Panc1 (cell line): ENCODE data around the gene ZC3H8. TPM values are rescaled to one million over a fixed set of nuclear protein-coding genes. Genes with fewer than 3 reads are reported as not detected.

ENCODE experiments used
- ATAC-seq: fragments of 200-7000 bp; cut with Tn5 transposase; 2 replicates; pipeline ENCODE4 v1.9.1; 2020; ENCODE audit warnings: mild to moderate bottlenecking, moderate library complexity
- BruUV-seq: library from RNA; stranded (reverse); fragments of 400-500 nt; replicated peaks from 2 replicates; lab custom pipeline; 2021; lab: Mats Ljungman, UMichigan
- CTCF ChIA-PET: fragments of 300-600 bp; sonication (Branson Sonifier 250); formaldehyde crosslinking; loops from one replicate; lab custom pipeline; 2022; ENCODE audit warnings: antibody characterized with exemption; lab: Charles Lee
- POLR2A ChIA-PET: fragments of 300-600 bp; sonication (Branson Sonifier 250); formaldehyde crosslinking; loops from one replicate; lab custom pipeline; 2022; ENCODE audit warnings: antibody characterized with exemption; lab: Charles Lee
- DNase-seq: peaks from one replicate; pipeline ENCODE4 v3.0.0-alpha.2; 2010; ENCODE audit warnings: low read depth, low spot score
- H3K27ac ChIP-seq: 2 replicates; pipeline ENCODE4 v1.5.1; 2011; ENCODE audit warnings: mild to moderate bottlenecking, low read length, inconsistent platforms
- H3K27me3 ChIP-seq: fragments of 200-500 bp; sonication (Bioruptor generic); 2 replicates; pipeline ENCODE4 v1.6.0; 2014; ENCODE audit warnings: low read length, inconsistent platforms; ENCODE audit not compliant: control insufficient read depth, insufficient read depth
- H3K36me3 ChIP-seq: fragments of 200-500 bp; sonication (Bioruptor generic); 2 replicates; pipeline ENCODE4 v1.5.1; 2014; ENCODE audit warnings: inconsistent platforms, mild to moderate bottlenecking, low read length, moderate library complexity; ENCODE audit not compliant: control insufficient read depth, insufficient read depth
- H3K4me1 ChIP-seq: 2 replicates; pipeline ENCODE4 v1.5.1; 2011; ENCODE audit warnings: inconsistent platforms, mild to moderate bottlenecking, low read length, moderate library complexity; ENCODE audit not compliant: control insufficient read depth, insufficient read depth
- H3K4me3 ChIP-seq, 2 experiments: 2 replicates each; pipeline ENCODE4 v1.5.1; 2011 to 2012; ENCODE audit warnings: low read depth in 2 of 2, low read length in 2 of 2, mild to moderate bottlenecking in 2 of 2, inconsistent platforms in 1 of 2, moderate library complexity in 1 of 2
- H3K9me3 ChIP-seq: fragments of 200-500 bp; sonication (Bioruptor generic); 2 replicates; pipeline ENCODE4 v1.5.1; 2014; ENCODE audit warnings: low read depth, mild to moderate bottlenecking, inconsistent platforms, low read length, moderate library complexity; ENCODE audit not compliant: control insufficient read depth, insufficient read depth
- POLR2AphosphoS5 ChIP-seq: IDR thresholded peaks from 2 replicates; pipeline ENCODE4 v1.6.1; 2012; ENCODE audit warnings: mild to moderate bottlenecking, low read depth, low read length, moderate library complexity
- SIN3A ChIP-seq: IDR thresholded peaks from 2 replicates; pipeline ENCODE4 v1.6.1; 2012; ENCODE audit warnings: low read depth, mild to moderate bottlenecking, low read length, moderate library complexity, borderline replicate concordance; ENCODE audit not compliant: insufficient read depth
- TCF7L2 ChIP-seq: IDR thresholded peaks from 2 replicates; pipeline ENCODE4 v1.6.1; 2011; ENCODE audit warnings: mild to moderate bottlenecking, low read depth, low read length, inconsistent platforms
- in situ Hi-C: cut with HindIII; loops from 2 replicates; pipeline ENCODE4 v1.10.0; 2016; ENCODE audit warnings: low sequenced_read_pairs, low pct_unique_long_range_greater_than_20kb
- intact Hi-C: fragments of 100-400 bp; cut with micrococcal nuclease; formaldehyde crosslinking; loops from one replicate; pipeline ENCODE4 v1.10.0; 2022; ENCODE audit not compliant: unreplicated experiment
- total RNA-seq: library from RNA; stranded (reverse); gene quantifications from one replicate; pipeline ENCODE4 v1.2.1, GENCODE V29; 2021; ENCODE audit not compliant: unreplicated experiment
- TF ChIP-seq, protein P1 (sequence below): fragments of 450-650 bp; IDR thresholded peaks from 2 replicates; pipeline ENCODE4 v1.5.1; 2017; ENCODE audit warnings: mild to moderate bottlenecking
- TF ChIP-seq, protein P2 (sequence below), 2 experiments: IDR thresholded peaks; 2 replicates each; pipeline ENCODE4 v1.6.1; 2011 to 2012; ENCODE audit warnings: low read depth in 2 of 2, control low read depth in 1 of 2, low read length in 1 of 2, mild to moderate bottlenecking in 1 of 2, moderate library complexity in 1 of 2; ENCODE audit not compliant: insufficient read depth in 1 of 2

ZC3H8 gene
- total RNA-seq, 1 experiment from 2014 or later = 4.4 TPM

DNA sequence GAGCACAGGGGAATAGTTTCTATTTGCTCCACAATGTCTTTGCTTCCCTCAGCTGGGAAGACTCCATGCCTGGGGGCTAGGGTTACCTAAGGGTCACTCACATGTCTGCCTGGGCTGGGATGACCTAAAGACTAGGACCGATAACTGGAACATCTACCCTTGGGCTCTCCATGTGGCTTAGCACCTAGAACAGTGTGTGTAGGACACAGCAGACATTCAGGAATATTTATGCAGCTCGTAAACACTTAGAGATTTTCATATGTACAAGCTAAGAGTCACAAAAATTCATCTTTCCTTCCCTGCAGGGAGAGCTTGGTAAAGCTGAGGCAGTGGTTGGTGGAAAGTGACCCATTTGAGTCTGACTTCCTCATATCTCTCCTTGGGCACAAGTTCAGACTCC, 60.8 kb downstream of the ZC3H8 start:
- H3K27ac ChIP-seq = no peak overlapping the region
- no TSS peak for BruUV-seq
- no peaks in the 10 kb centered on the region; the same call in 1 of the 2 replicates for H3K27me3 ChIP-seq
- H3K36me3 ChIP-seq = no peaks in the 10 kb centered on the region
- TF ChIP-seq, protein P1, sequence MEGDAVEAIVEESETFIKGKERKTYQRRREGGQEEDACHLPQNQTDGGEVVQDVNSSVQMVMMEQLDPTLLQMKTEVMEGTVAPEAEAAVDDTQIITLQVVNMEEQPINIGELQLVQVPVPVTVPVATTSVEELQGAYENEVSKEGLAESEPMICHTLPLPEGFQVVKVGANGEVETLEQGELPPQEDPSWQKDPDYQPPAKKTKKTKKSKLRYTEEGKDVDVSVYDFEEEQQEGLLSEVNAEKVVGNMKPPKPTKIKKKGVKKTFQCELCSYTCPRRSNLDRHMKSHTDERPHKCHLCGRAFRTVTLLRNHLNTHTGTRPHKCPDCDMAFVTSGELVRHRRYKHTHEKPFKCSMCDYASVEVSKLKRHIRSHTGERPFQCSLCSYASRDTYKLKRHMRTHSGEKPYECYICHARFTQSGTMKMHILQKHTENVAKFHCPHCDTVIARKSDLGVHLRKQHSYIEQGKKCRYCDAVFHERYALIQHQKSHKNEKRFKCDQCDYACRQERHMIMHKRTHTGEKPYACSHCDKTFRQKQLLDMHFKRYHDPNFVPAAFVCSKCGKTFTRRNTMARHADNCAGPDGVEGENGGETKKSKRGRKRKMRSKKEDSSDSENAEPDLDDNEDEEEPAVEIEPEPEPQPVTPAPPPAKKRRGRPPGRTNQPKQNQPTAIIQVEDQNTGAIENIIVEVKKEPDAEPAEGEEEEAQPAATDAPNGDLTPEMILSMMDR = no peak
- TF ChIP-seq SIN3A (no peak), TCF7L2 (no peak), POLR2AphosphoS5 (no peak)
- TF ChIP-seq, protein P2, sequence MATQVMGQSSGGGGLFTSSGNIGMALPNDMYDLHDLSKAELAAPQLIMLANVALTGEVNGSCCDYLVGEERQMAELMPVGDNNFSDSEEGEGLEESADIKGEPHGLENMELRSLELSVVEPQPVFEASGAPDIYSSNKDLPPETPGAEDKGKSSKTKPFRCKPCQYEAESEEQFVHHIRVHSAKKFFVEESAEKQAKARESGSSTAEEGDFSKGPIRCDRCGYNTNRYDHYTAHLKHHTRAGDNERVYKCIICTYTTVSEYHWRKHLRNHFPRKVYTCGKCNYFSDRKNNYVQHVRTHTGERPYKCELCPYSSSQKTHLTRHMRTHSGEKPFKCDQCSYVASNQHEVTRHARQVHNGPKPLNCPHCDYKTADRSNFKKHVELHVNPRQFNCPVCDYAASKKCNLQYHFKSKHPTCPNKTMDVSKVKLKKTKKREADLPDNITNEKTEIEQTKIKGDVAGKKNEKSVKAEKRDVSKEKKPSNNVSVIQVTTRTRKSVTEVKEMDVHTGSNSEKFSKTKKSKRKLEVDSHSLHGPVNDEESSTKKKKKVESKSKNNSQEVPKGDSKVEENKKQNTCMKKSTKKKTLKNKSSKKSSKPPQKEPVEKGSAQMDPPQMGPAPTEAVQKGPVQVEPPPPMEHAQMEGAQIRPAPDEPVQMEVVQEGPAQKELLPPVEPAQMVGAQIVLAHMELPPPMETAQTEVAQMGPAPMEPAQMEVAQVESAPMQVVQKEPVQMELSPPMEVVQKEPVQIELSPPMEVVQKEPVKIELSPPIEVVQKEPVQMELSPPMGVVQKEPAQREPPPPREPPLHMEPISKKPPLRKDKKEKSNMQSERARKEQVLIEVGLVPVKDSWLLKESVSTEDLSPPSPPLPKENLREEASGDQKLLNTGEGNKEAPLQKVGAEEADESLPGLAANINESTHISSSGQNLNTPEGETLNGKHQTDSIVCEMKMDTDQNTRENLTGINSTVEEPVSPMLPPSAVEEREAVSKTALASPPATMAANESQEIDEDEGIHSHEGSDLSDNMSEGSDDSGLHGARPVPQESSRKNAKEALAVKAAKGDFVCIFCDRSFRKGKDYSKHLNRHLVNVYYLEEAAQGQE (IDR thresholded peaks at IDR 0.05; ENCODE audit: insufficient read depth in 1 of 2, low read depth in 2 of 2, low read length in 1 of 2) = no peak
- intact Hi-C loops = no loop called here
- ChIA-PET CTCF (no interaction called here), POLR2A (no interaction called here)
- no peak for DNase-seq
- no peaks in the 10 kb centered on the region for H3K4me1 ChIP-seq
- no peak for ATAC-seq
- H3K4me3 ChIP-seq = no peak overlapping the region
- in situ Hi-C loops = no loop called here
- no peaks in the 10 kb centered on the region for H3K9me3 ChIP-seq

DNA sequence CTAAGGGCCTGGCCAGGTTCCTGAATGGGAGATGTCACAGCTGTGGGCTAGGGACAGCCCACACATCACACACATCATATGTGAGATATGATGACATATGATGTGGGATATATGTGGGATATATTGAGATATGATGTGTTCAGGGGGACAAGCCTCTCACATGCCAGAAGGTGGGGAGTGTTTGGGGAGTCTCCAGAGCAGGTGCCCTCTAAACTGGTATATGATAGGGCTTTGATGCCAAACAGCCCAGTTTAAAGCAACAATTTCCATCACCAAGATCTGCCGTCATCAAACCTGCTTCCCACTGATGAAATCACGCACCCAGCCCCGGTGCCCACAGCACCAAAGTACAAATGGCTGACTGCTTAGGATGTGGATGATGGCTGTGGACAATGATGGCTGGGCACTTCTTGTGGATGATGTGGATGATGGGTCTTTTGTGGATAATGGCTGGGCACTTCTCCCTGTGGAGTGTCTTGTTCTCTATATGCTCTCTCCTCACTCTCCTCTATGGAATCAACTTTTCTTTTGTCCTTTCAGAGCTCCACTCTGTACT, 65.8 kb downstream of the ZC3H8 start:
- Histone ChIP-seq H3K9me3 (no peaks in the 10 kb centered on the region), H3K4me3 (no peak overlapping the region), H3K4me1 (no peaks in the 10 kb centered on the region), H3K27ac (no peak overlapping the region), H3K27me3 (no peaks in the 10 kb centered on the region; the same call in 1 of the 2 replicates), H3K36me3 (no peaks in the 10 kb centered on the region)
- no peak for DNase-seq
- ATAC-seq = no peak
- TF ChIP-seq, protein P1 = no peak
- TF ChIP-seq POLR2AphosphoS5 (no peak), TCF7L2 (no peak), SIN3A (no peak)
- TF ChIP-seq, protein P2 (IDR thresholded peaks at IDR 0.05; ENCODE audit: insufficient read depth in 1 of 2, low read depth in 2 of 2, low read length in 1 of 2) = no peak
- POLR2A ChIA-PET = no interaction called here
- in situ Hi-C loops (no loop called here), intact Hi-C loops (no loop called here)
- no TSS peak for BruUV-seq
- CTCF ChIA-PET = no interaction called here
